ENCODE data around the gene PDHB. TPM values are rescaled to one million over a fixed set of nuclear protein-coding genes. Genes with fewer than 3 reads are reported as not detected.

Gene PDHB
- total and polyA plus RNA-seq, 2 of the 13 experiments (the other 11 are each of a cell fraction or from before 2014, with no cell fraction given): 108 to 153 TPM

GRCh38 chr3:58471025-58471887, 37.6 kb upstream of the PDHB start (continued):
- TF ChIP-seq MLX (CRISPR knock-in tag; IDR thresholded peaks at IDR 0.05) (peak; percentile 15; the same call in 1 of the 2 replicates), SIN3B (IDR thresholded peaks at IDR 0.05; ENCODE audit: low read length) (no peak), ZNF784 (CRISPR knock-in tag; IDR thresholded peaks at IDR 0.05; ENCODE audit: borderline replicate concordance) (no peak), STAT5B (CRISPR knock-in tag; IDR thresholded peaks at IDR 0.05) (no peak), TSC22D2 (CRISPR knock-in tag; IDR thresholded peaks at IDR 0.05; ENCODE audit: borderline replicate concordance) (no peak), NFAT5 (CRISPR knock-in tag; IDR thresholded peaks at IDR 0.05) (no peak), CREB1 (IDR thresholded peaks at IDR 0.05) (0 out of 2 replicates have a peak, but pooled peaks have one; percentile 2), CREB1 (CRISPR knock-in tag; IDR thresholded peaks at IDR 0.05) (peak; percentile 69), ZNF788 (CRISPR knock-in tag; IDR thresholded peaks at IDR 0.05; ENCODE audit: borderline replicate concordance) (0 out of 2 replicates have a peak, but pooled peaks have one; percentile 51), ZNF616 (CRISPR knock-in tag; IDR thresholded peaks at IDR 0.05; ENCODE audit: low read depth) (no peak), RARG (CRISPR knock-in tag; IDR thresholded peaks at IDR 0.05; ENCODE audit: low read depth) (no peak), ATF7 (IDR thresholded peaks at IDR 0.05) (peak; percentile 57), ATF7 (CRISPR knock-in tag; IDR thresholded peaks at IDR 0.05) (peak; percentile 78; the same call in 1 of the 2 replicates)
- TF ChIP-seq, protein P1, sequence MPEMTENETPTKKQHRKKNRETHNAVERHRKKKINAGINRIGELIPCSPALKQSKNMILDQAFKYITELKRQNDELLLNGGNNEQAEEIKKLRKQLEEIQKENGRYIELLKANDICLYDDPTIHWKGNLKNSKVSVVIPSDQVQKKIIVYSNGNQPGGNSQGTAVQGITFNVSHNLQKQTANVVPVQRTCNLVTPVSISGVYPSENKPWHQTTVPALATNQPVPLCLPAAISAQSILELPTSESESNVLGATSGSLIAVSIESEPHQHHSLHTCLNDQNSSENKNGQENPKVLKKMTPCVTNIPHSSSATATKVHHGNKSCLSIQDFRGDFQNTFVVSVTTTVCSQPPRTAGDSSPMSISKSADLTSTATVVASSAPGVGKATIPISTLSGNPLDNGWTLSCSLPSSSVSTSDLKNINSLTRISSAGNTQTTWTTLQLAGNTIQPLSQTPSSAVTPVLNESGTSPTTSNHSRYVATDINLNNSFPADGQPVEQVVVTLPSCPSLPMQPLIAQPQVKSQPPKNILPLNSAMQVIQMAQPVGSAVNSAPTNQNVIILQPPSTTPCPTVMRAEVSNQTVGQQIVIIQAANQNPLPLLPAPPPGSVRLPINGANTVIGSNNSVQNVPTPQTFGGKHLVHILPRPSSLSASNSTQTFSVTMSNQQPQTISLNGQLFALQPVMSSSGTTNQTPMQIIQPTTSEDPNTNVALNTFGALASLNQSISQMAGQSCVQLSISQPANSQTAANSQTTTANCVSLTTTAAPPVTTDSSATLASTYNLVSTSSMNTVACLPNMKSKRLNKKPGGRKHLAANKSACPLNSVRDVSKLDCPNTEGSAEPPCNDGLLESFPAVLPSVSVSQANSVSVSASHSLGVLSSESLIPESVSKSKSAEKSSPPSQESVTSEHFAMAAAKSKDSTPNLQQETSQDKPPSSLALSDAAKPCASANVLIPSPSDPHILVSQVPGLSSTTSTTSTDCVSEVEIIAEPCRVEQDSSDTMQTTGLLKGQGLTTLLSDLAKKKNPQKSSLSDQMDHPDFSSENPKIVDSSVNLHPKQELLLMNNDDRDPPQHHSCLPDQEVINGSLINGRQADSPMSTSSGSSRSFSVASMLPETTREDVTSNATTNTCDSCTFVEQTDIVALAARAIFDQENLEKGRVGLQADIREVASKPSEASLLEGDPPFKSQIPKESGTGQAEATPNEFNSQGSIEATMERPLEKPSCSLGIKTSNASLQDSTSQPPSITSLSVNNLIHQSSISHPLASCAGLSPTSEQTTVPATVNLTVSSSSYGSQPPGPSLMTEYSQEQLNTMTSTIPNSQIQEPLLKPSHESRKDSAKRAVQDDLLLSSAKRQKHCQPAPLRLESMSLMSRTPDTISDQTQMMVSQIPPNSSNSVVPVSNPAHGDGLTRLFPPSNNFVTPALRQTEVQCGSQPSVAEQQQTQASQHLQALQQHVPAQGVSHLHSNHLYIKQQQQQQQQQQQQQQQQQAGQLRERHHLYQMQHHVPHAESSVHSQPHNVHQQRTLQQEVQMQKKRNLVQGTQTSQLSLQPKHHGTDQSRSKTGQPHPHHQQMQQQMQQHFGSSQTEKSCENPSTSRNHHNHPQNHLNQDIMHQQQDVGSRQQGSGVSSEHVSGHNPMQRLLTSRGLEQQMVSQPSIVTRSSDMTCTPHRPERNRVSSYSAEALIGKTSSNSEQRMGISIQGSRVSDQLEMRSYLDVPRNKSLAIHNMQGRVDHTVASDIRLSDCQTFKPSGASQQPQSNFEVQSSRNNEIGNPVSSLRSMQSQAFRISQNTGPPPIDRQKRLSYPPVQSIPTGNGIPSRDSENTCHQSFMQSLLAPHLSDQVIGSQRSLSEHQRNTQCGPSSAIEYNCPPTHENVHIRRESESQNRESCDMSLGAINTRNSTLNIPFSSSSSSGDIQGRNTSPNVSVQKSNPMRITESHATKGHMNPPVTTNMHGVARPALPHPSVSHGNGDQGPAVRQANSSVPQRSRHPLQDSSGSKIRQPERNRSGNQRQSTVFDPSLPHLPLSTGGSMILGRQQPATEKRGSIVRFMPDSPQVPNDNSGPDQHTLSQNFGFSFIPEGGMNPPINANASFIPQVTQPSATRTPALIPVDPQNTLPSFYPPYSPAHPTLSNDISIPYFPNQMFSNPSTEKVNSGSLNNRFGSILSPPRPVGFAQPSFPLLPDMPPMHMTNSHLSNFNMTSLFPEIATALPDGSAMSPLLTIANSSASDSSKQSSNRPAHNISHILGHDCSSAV (CRISPR knock-in tag; IDR thresholded peaks at IDR 0.05; ENCODE audit: borderline replicate concordance): peak; percentile 63; the same call in 1 of the 2 replicates

Measured in HepG2 (cell line).